ENCODE data around the gene TRAK2. TPM values are rescaled to one million over a fixed set of nuclear protein-coding genes. Genes with fewer than 3 reads are reported as not detected.
A peak's percentile ranks its signal among the peaks of the same experiment; 100 is the strongest.

Gene TRAK2
- total and polyA plus RNA-seq, 8 donors = 46.3 to 54.7 (median 50.4) TPM

DNA sequence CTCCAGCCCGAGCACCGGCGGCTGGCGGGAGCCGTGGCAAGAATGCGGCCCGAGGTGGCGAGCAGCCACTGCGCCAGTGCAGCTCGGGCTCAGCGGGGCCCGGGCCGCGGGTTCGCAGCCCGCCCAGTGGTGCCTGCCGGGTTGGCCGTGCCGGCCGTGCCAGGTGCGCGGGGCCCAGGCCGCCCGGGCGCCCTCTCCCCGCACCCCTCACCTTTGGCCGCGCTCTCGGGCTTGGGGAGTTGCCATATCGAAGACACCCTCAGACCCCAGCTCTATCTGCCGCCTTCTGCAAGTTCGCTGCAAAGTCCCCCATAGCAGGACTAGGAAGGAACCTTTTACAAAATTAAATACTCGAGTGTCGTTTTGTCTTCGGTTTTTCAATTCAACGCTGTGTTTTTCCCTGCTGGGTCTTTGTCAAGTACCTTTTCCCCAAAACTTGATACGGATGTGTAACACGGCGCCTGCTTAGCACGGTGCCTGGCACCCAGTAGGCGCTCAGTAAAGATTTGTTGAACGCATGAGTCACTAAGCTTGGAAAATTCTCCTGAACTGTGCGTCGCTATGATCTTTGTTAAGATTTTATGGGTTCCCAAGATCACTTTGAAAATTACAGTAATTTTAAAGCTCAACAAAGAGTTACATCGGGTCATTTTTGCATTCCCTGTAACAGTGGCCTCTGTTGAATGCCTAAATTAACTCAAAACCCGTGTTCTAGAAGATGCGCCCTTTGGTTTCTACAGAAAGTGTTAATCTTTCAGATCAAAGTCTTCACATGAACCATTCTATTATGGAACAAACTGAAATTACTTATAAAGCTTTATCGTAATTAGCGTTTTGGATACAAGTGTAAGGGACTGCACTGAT, 1.0 kb upstream of the TRAK2 start:
- no peaks in the 10 kb centered on the region for H3K36me3 ChIP-seq
- intact Hi-C loops (cut with DNase I) = no loop called here
- no peak for DNase-seq
- H3K9me3 ChIP-seq = no peaks in the 10 kb centered on the region
- peaks cover 4 to 44% of the 10 kb centered on the region in 2 donors for H3K4me1 ChIP-seq
- peak overlapping the region; percentile 90 to 91 for H3K4me3 ChIP-seq
- H3K27me3 ChIP-seq = peaks cover 0 to 5% of the 10 kb centered on the region in 2 donors
- peak; percentile 53 for ATAC-seq
- TF ChIP-seq, protein P1, sequence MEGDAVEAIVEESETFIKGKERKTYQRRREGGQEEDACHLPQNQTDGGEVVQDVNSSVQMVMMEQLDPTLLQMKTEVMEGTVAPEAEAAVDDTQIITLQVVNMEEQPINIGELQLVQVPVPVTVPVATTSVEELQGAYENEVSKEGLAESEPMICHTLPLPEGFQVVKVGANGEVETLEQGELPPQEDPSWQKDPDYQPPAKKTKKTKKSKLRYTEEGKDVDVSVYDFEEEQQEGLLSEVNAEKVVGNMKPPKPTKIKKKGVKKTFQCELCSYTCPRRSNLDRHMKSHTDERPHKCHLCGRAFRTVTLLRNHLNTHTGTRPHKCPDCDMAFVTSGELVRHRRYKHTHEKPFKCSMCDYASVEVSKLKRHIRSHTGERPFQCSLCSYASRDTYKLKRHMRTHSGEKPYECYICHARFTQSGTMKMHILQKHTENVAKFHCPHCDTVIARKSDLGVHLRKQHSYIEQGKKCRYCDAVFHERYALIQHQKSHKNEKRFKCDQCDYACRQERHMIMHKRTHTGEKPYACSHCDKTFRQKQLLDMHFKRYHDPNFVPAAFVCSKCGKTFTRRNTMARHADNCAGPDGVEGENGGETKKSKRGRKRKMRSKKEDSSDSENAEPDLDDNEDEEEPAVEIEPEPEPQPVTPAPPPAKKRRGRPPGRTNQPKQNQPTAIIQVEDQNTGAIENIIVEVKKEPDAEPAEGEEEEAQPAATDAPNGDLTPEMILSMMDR (IDR thresholded peaks at IDR 0.05) = peak in 1 of 2 donors; percentile 5
- H3K27ac ChIP-seq = peak overlapping the region; percentile 93 to 94

DNA sequence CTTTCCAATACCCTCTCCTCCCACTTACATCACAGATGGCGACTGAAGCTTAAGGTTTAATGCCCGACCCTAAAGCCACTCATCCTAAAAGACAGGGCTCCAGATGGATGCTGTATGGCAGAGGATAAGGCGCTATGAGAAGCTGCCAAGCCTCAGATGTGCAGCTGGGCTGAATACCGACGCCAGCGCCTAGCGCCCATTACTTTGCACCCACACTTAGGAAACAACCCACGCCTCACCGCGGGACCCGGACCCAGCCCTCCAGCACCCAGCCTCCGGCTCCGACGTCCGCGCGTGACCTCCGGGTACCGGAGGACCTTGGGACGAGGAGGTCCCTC, 335 bp downstream of the TRAK2 start:
- DNase-seq = peak in 1 of 4 donors; percentile 57
- peaks cover 0 to 5% of the 10 kb centered on the region in 2 donors for H3K27me3 ChIP-seq
- H3K27ac ChIP-seq = peak overlapping the region; percentile 93 to 94
- intact Hi-C loops (cut with DNase I) = no loop called here
- no peaks in the 10 kb centered on the region for H3K9me3 ChIP-seq
- no peaks in the 10 kb centered on the region for H3K36me3 ChIP-seq
- peak; percentile 35 for ATAC-seq
- peaks cover 4 to 49% of the 10 kb centered on the region in 2 donors for H3K4me1 ChIP-seq
- TF ChIP-seq, protein P1 (IDR thresholded peaks at IDR 0.05) = no peak
- peak overlapping the region; percentile 90 to 91 for H3K4me3 ChIP-seq

DNA sequence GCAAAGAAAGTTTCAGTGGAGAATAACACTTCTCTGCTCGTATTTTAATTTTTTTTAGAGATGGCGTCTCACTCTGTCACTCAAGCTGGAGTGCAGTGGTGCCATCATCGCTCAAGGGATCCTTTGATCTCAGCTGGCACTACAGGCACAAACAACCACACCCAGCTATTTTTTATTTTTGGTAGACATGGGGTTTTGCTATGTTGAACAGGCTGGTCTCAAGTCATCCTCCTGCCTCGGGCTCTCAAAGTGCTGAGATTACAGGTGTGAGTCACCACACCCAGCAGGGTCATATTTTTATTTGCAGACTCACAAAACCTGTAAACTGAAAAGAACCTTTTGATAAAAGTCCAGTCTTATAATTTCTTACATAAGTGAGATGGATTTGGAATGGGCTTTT, 2.6 kb downstream of the TRAK2 start:
- DNase-seq (no peak), ATAC-seq (no peak)
- Histone ChIP-seq H3K4me3 (no peak overlapping the region), H3K36me3 (no peaks in the 10 kb centered on the region), H3K9me3 (no peaks in the 10 kb centered on the region), H3K27me3 (peaks cover 0 to 5% of the 10 kb centered on the region in 2 donors), H3K27ac (no peak overlapping the region), H3K4me1 (peaks cover 4 to 63% of the 10 kb centered on the region in 2 donors)
- intact Hi-C loops (cut with DNase I) = no loop called here
- TF ChIP-seq, protein P1 (IDR thresholded peaks at IDR 0.05) = no peak

DNA sequence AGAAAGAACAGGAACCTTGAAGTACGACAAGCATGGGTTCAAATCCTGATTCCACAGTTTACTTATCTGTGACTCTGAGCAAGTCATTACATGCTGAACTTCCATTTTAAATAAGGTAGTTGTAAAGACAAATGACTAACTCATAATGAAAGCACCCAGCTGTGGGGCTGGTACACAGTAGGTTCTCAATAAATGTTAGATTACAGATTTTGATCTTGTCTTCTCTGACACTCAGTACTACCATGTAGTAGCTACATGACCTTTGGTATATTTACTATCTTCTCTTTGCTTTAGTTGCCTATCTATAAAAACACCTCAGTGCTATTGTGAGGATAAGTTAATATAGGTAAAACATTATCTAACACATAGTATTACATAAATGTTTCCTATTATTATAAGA, 3.2 kb downstream of the TRAK2 start:
- no peak overlapping the region for H3K4me3 ChIP-seq
- H3K36me3 ChIP-seq = no peaks in the 10 kb centered on the region
- intact Hi-C loops (cut with DNase I) = no loop called here
- TF ChIP-seq, protein P1 (IDR thresholded peaks at IDR 0.05) = no peak
- DNase-seq (no peak), ATAC-seq (no peak)
- H3K4me1 ChIP-seq = peaks cover 4 to 63% of the 10 kb centered on the region in 2 donors
- peaks cover 0 to 5% of the 10 kb centered on the region in 2 donors for H3K27me3 ChIP-seq
- H3K27ac ChIP-seq = no peak overlapping the region
- no peaks in the 10 kb centered on the region for H3K9me3 ChIP-seq

DNA sequence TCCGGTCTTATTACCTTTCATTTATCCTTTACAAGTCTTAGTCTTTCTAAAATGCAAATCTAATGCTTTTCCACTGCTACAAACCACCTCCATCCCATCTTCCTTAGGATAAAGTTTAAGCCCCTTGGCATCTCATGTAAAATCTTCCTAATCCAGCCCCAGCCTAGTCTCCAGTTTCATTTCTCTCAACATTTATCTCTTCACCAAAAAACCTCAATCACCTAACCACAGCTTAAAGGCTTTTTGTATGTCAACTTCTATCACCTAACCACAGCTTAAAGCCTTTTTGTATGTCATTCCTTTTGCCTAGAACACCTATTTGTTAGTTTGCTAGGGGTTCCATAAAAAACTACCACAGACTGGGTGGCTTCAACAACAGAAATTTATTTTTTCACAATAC, 4.2 kb downstream of the TRAK2 start:
- TF ChIP-seq, protein P1 (IDR thresholded peaks at IDR 0.05) = no peak
- no peak for ATAC-seq
- H3K36me3 ChIP-seq = no peaks in the 10 kb centered on the region
- H3K4me1 ChIP-seq = peaks cover 0 to 55% of the 10 kb centered on the region in 2 donors
- H3K9me3 ChIP-seq = no peaks in the 10 kb centered on the region
- no peak for DNase-seq
- no peak overlapping the region for H3K4me3 ChIP-seq
- intact Hi-C loops (cut with DNase I) = no loop called here
- no peak overlapping the region for H3K27ac ChIP-seq
- H3K27me3 ChIP-seq = no peaks in the 10 kb centered on the region

All from left lung (tissue), 10 donors.